GM23248 (cell line): ENCODE measurements around the gene RAB3IL1.

Experiments used
- EZH2 ChIP-seq: fragments of 200-600 bp; sonication (generic); IDR thresholded peaks from 2 replicates; pipeline ENCODE4 v1.6.1; 2018; ENCODE audit warnings: antibody characterized with exemption, mild to moderate bottlenecking; ENCODE audit not compliant: insufficient read depth, poor library complexity, severe bottlenecking
- EZH2phosphoT487 ChIP-seq: fragments of 200-600 bp; sonication (generic); IDR thresholded peaks from 2 replicates; pipeline ENCODE4 v1.6.1; 2018; ENCODE audit warnings: antibody characterized with exemption, moderate library complexity, mild to moderate bottlenecking, low read depth; ENCODE audit not compliant: insufficient read depth

GRCh38 chr11:61861634-61862033 lies 55.7 kb downstream of the RAB3IL1 start:
- TF ChIP-seq EZH2 (no peak), EZH2phosphoT487 (no peak)
